ENCODE measurements around the gene ACTN2.

ACTN2 gene

DNA sequence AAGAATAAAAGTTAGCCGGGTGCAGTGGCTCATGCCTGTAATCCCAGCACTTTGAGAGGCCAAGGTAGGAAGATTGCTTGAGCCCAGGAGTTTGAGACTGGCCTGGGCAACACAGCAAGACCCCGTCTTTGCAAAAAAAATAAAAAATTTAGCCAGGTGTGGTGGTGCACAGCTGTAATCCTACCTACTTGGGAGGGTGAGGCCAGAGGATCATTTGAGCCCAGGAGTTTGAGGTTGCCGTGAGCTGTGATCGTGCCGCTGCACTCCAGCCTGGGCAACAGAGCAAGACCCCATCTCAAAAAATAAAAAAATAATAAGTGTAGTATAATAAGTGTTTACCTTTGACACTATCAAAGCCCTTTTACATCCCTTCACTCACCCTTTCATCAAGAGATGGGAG is 5.0 kb downstream of the ACTN2 start:
- no peak for DNase-seq (ENCODE audit: low read depth in 2 of 2)

DNA sequence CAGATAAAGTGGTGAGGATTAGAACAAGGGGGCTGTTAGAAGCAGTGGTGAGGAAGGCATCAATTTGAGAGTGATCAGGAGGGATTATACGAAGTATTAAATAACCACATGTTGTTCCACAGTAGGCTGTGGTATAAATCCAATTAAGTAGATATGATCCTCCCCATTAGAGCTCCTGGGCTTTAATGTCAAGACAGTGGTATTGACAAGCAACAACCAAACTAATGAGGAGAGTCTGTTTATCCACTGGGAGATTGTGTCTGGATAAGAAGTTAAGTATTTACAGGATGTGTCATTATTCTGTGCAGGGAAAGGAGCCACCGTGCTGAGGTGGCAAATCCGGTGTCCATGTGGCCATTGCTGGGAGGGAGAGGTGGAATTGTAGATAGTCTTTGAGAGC is 5.8 kb downstream of the ACTN2 start:
- DNase-seq (ENCODE audit: low read depth in 2 of 2): no peak

- no peak for DNase-seq (ENCODE audit: low read depth in 2 of 2)
Observed at GRCh38 chr1:236692742-236693141, 6.4 kb downstream of the ACTN2 start.

- no peak for DNase-seq (ENCODE audit: low read depth in 2 of 2)
Observed at GRCh38 chr1:236699366-236699765, 13.1 kb downstream of the ACTN2 start.

- no peak for DNase-seq (ENCODE audit: low read depth in 2 of 2)
Observed at GRCh38 chr1:236700903-236701302, 14.6 kb downstream of the ACTN2 start.

GRCh38 chr1:236701782-236702181 is 15.5 kb downstream of the ACTN2 start:
- no peak for DNase-seq (ENCODE audit: low read depth in 2 of 2)

GRCh38 chr1:236702791-236703394 is 16.6 kb downstream of the ACTN2 start:
- no peak for DNase-seq (ENCODE audit: low read depth in 2 of 2)

- DNase-seq (ENCODE audit: low read depth in 2 of 2): no peak
Observed at GRCh38 chr1:236705771-236706170, 19.5 kb downstream of the ACTN2 start.

DNA sequence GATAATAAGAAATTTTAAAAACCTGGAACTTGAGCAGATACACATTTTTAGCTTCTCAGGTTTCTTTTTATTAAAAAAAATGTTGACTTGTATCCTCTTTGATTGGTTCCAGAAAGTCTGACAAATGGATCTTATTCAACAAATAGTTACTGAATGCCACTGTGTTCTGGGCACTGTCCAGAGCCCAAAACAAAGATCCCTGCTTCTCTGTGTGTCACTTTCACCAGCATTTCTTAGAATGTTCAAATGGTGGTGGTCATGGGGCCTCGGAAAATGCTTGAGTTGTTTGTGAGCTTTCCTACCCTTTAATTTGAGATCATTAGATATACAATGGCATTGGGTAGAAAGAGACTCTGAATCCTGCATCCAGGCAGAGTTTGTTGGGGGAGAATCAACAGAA is 19.9 kb downstream of the ACTN2 start:
- DNase-seq (ENCODE audit: low read depth in 2 of 2): no peak

GRCh38 chr1:236710328-236710892 is 24.1 kb downstream of the ACTN2 start:
- DNase-seq (ENCODE audit: low read depth in 2 of 2): no peak

GRCh38 chr1:236716160-236716559 is 29.9 kb downstream of the ACTN2 start:
- no peak for DNase-seq (ENCODE audit: low read depth in 2 of 2)

GRCh38 chr1:236717811-236718210 is 31.5 kb downstream of the ACTN2 start:
- no peak for DNase-seq (ENCODE audit: low read depth in 2 of 2)

GRCh38 chr1:236718328-236718727 is 32.0 kb downstream of the ACTN2 start:
- no peak for DNase-seq (ENCODE audit: low read depth in 2 of 2)

DNA sequence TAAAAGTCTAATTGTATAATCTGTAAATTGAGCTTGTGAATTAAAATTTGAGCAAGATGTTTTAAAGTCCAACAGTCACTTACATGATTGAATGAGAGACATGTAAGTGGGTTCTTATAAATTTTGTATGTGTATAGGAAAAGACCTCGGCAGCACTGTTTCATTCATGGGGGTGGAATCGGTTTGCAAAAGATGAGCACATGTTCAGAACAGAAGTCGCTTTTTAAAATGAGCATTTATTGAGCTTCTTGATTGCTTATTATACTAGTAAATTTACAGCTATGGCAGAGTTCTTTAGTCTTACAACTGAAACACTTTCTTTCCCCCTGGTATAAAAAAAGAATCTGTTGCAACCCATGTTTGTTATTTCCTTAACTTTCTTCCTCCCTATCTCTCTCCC is 33.9 kb downstream of the ACTN2 start:
- no peak for DNase-seq (ENCODE audit: low read depth in 2 of 2)

GRCh38 chr1:236720611-236721010 is 34.3 kb downstream of the ACTN2 start:
- DNase-seq (ENCODE audit: low read depth in 2 of 2): no peak

GRCh38 chr1:236724049-236724448 is 37.8 kb downstream of the ACTN2 start:
- no peak for DNase-seq (ENCODE audit: low read depth in 2 of 2)

- DNase-seq (ENCODE audit: low read depth in 2 of 2): no peak
Observed at GRCh38 chr1:236724506-236724905, 38.2 kb downstream of the ACTN2 start.

GRCh38 chr1:236725668-236726067 is 39.4 kb downstream of the ACTN2 start:
- DNase-seq (ENCODE audit: low read depth in 2 of 2): no peak

GRCh38 chr1:236727521-236727920 is 41.2 kb downstream of the ACTN2 start:
- DNase-seq (ENCODE audit: low read depth in 2 of 2): no peak

DNA sequence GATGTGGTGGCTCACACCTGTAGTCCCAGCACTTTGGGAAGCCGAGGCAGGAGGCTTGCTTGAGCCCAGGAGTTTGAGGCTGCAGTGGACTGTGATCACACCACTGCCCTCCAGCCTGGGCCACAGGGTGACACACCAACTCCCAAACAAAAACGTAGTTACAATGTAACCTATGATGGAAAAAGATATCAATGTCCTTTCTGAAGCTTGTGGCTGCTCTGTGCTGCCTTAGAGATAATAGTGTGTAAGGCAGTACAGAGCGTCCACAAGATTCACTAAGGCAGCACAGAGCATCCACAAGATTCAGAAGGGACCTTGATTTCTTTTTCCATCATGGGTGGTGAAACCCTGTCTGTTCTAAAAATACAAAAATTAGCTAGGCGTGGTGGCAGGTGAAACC is 42.5 kb downstream of the ACTN2 start:
- no peak for DNase-seq (ENCODE audit: low read depth in 2 of 2)

GRCh38 chr1:236733653-236734052 is 47.4 kb downstream of the ACTN2 start:
- DNase-seq (ENCODE audit: low read depth in 2 of 2): no peak

DNA sequence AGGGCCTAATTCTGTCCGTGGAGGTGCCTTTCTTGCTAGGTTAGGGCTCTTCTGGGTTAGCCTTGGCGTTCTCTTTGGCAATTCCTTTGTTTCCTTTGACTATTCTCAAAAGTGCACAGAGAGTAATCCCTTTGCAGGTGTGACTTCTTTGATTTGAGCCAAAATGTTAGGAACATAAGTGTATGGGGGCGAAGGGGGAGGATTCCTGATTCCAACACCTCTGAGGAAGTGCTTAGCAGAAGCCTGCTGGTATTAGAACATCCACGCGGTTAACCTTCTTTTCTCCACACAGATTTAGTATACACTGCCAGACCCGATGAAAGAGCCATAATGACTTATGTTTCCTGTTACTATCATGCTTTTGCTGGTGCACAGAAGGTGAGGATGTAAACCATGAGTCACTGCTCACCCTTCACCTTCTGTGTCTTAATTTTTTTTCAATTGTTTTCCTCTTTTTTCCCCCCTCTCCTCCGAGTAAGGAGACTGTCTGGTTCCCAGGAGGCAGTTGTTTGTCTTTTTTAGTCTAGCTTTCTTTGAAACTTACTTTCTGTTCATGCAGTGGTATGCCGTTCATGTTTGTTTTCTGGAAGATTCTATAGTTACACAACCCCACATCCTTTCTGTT is 48.0 kb downstream of the ACTN2 start:
- DNase-seq (ENCODE audit: low read depth in 2 of 2): no peak

GRCh38 chr1:236736761-236737160 is 50.5 kb downstream of the ACTN2 start:
- no peak for DNase-seq (ENCODE audit: low read depth in 2 of 2)

- DNase-seq (ENCODE audit: low read depth in 2 of 2): no peak
Observed at GRCh38 chr1:236741753-236742152, 55.5 kb downstream of the ACTN2 start.
